ENCODE results near the gene MRC2. TPM values are rescaled to one million over a fixed set of nuclear protein-coding genes. Genes with fewer than 3 reads are reported as not detected.

The MRC2 gene, protein sequence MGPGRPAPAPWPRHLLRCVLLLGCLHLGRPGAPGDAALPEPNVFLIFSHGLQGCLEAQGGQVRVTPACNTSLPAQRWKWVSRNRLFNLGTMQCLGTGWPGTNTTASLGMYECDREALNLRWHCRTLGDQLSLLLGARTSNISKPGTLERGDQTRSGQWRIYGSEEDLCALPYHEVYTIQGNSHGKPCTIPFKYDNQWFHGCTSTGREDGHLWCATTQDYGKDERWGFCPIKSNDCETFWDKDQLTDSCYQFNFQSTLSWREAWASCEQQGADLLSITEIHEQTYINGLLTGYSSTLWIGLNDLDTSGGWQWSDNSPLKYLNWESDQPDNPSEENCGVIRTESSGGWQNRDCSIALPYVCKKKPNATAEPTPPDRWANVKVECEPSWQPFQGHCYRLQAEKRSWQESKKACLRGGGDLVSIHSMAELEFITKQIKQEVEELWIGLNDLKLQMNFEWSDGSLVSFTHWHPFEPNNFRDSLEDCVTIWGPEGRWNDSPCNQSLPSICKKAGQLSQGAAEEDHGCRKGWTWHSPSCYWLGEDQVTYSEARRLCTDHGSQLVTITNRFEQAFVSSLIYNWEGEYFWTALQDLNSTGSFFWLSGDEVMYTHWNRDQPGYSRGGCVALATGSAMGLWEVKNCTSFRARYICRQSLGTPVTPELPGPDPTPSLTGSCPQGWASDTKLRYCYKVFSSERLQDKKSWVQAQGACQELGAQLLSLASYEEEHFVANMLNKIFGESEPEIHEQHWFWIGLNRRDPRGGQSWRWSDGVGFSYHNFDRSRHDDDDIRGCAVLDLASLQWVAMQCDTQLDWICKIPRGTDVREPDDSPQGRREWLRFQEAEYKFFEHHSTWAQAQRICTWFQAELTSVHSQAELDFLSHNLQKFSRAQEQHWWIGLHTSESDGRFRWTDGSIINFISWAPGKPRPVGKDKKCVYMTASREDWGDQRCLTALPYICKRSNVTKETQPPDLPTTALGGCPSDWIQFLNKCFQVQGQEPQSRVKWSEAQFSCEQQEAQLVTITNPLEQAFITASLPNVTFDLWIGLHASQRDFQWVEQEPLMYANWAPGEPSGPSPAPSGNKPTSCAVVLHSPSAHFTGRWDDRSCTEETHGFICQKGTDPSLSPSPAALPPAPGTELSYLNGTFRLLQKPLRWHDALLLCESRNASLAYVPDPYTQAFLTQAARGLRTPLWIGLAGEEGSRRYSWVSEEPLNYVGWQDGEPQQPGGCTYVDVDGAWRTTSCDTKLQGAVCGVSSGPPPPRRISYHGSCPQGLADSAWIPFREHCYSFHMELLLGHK (N-terminal part only)
- total RNA-seq, result 7.6 and 9.5 TPM in 2 replicates

DNA sequence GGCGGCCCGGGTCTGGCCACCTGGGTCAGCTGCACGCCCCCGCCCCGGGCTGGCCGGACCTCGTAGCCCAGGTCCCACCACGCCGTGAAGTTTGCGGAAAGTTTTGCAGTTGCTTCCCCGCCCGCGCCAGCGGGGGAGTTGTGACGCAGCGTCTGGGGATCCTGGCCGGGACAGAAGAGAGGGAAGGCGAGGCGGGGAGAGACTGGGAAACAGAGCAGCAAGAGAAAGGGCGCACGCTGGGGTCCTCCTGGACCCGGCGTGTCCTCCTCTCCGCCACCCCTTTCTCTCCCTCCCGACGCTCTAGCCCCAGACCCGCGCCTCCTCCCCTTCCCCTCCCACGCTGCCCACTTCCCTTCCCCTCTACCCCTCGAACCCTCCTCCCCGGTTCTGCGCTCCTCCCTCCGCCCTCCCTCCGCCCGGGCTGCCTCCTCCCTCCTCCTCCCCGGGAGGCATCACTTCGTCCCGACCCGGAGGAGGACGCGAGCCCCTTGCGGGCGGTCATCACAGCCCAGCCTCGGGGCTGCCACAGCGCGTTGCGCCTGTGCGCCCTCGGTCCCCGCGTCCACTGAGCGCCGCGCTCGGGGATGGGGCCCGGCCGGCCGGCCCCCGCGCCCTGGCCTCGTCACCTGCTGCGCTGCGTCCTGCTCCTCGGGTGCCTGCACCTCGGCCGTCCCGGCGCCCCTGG lies at the start of gene MRC2:
Gene MRC2, plus strand, starts transcription at position 452 of the 685 bp plus-strand sequence. Its CDS starts 133 bp downstream, at position 585.

Other genes with a start within 250 kb of the MRC2 start
- not detected in 2 replicates for gene EFCAB3, start 247.1 kb upstream of the MRC2 start, total RNA-seq
- 15.9 and 18.7 TPM in 2 replicates for gene METTL2A, start 203.8 kb upstream of the MRC2 start, total RNA-seq
- 24.6 and 25.9 TPM in 2 replicates for gene TLK2, start 148.8 kb upstream of the MRC2 start, total RNA-seq
- gene MARCHF10, start 180.6 kb downstream of the MRC2 start, total RNA-seq, result not detected in 2 replicates

Data from mammary microvascular endothelial cell (primary cell).